ENCODE measurements around the gene CUL2. TPM values are rescaled to one million over a fixed set of nuclear protein-coding genes. Genes with fewer than 3 reads are reported as not detected.

CUL2 gene
- total RNA-seq, 1 donor from 2014 or later = 33.7 TPM

DNA sequence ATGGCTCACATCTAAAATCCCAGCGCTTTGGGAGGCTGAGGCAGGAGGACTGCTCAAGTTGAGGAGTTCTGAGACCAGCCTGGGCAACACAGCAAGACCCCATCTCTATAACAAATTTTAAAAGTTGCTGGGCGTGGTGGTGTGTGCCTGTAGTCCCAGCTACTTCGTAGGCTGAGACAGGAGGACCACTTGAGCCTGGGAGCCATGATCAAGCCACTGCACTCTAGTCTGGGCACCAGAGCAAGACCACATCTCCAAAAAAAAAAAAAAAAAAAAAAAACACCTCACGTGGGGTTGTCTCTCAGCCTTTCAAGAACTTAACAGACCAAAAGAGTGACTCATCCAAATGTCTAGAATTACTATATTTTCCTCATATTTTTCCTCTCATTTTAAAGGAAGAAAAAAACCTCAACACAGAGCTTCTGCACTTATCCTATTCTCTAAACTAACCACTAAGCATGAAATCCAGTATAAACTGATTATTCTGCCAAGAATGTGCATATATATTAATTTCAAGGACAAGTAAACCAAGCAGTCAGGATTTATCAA is 46.3 kb downstream of the CUL2 start:
- Mint-ChIP-seq H3K4me1 (peaks cover 12% of the 10 kb centered on the region), H3K27me3 (no peaks in the 10 kb centered on the region), H3K4me3 (no peak overlapping the region), H3K27ac (no peak overlapping the region), H3K36me3 (ENCODE audit: low read depth) (peaks cover 81% of the 10 kb centered on the region), H3K9me3 (no peaks in the 10 kb centered on the region)
- intact Hi-C loops (cut with micrococcal nuclease) = no loop called here
- ATAC-seq (ENCODE audit: low read depth) = no peak
- no peak for DNase-seq
- ChIA-PET CTCF (no interaction called here), POLR2A (interaction anchor here (0.7 kb wide), 1 partner anchor 49 kb away, joined by 7 read pairs; no protein-coding TSS in a partner anchor)
- TF ChIP-seq, protein P1, sequence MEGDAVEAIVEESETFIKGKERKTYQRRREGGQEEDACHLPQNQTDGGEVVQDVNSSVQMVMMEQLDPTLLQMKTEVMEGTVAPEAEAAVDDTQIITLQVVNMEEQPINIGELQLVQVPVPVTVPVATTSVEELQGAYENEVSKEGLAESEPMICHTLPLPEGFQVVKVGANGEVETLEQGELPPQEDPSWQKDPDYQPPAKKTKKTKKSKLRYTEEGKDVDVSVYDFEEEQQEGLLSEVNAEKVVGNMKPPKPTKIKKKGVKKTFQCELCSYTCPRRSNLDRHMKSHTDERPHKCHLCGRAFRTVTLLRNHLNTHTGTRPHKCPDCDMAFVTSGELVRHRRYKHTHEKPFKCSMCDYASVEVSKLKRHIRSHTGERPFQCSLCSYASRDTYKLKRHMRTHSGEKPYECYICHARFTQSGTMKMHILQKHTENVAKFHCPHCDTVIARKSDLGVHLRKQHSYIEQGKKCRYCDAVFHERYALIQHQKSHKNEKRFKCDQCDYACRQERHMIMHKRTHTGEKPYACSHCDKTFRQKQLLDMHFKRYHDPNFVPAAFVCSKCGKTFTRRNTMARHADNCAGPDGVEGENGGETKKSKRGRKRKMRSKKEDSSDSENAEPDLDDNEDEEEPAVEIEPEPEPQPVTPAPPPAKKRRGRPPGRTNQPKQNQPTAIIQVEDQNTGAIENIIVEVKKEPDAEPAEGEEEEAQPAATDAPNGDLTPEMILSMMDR (IDR thresholded peaks at IDR 0.05) = no peak

DNA sequence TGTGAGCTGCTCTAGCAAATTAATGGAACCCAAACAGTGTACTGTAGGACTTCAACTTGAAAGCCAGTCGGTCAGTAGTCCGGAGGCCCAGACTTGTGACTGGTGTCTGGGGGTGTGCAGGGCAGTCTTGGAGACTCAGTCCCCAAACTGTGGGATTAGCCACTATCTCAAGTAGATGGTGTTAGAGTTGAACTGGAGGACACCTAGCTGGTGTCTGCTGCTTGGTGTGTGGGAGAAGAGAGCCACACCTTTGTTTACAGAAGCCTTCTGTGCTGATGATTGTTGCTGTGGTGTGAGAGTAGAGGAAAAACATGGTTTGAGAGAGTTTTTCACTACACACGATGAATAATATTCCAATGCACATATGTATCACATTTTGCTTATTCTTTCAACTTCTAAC is 47.4 kb downstream of the CUL2 start:
- H3K36me3 Mint-ChIP-seq (ENCODE audit: low read depth) = peaks cover 74% of the 10 kb centered on the region
- H3K27me3 Mint-ChIP-seq = no peaks in the 10 kb centered on the region
- POLR2A ChIA-PET = no interaction called here
- H3K4me3 Mint-ChIP-seq = no peak overlapping the region
- H3K9me3 Mint-ChIP-seq = no peaks in the 10 kb centered on the region
- peaks cover 1% of the 10 kb centered on the region for H3K4me1 Mint-ChIP-seq
- CTCF ChIA-PET = no interaction called here
- intact Hi-C loops (cut with micrococcal nuclease) = no loop called here
- DNase-seq = no peak
- no peak for ATAC-seq (ENCODE audit: low read depth)
- TF ChIP-seq, protein P1 (IDR thresholded peaks at IDR 0.05) = no peak
- H3K27ac Mint-ChIP-seq = no peak overlapping the region

DNA sequence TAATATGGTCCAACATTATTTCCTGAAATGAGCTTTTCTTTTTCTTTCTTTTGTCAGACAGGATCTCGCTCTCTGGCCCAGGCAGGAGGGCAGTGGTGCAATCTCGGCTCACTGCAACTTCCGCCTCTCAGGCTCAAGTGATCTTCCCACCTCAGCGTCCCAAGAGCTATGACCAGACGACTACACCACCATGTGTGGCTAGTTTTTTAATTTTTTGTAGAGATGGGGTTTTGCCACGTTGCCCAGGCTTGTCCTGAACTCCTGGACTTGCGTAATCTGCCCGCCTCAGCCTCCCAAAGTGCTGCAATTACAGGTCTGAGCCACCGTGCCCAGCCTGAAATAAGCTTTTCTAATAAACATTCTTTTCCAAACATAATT is 48.6 kb downstream of the CUL2 start:
- TF ChIP-seq, protein P1 (IDR thresholded peaks at IDR 0.05) = no peak
- CTCF ChIA-PET = no interaction called here
- POLR2A ChIA-PET = no interaction called here
- Mint-ChIP-seq H3K9me3 (no peaks in the 10 kb centered on the region), H3K4me3 (no peak overlapping the region), H3K27ac (no peak overlapping the region), H3K27me3 (no peaks in the 10 kb centered on the region), H3K36me3 (ENCODE audit: low read depth) (peaks cover 74% of the 10 kb centered on the region), H3K4me1 (no peaks in the 10 kb centered on the region)
- DNase-seq (no peak), ATAC-seq (ENCODE audit: low read depth) (no peak)
- intact Hi-C loops (cut with micrococcal nuclease) = no loop called here

DNA sequence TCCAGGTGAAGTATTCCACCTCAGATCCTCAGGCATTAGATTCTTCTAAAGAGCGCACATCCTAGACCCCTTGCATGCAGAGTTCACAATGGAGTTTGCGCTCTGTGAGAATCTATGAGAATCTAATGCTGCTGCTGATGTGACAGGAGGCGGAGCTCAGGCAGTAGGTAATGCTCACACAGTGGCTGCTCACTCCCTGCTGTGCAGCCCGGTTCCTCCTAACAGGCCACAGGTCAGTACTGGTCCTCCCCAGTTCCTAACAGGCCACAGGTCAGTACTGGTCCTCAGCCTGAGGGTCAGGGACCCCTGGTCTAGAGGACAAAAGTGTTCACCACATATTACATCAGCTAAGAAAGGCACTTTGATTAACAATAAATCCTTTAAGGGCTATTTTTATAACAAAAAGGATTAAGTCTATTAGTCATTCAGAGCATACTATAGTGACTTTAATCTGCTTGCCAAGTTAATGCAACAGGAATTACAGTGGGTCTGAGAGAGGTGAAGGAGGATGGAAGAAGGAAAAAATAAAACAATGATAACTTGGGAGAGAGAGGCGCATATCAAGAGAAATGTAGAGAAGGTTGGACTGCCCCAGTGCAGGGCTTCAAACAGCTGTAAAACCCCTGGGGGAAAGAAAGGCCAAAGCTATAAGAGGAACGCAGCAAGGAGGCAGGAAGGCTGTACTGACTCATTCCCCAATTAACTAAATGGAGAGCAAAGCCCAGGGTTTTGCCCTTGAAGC is 49.2 kb downstream of the CUL2 start:
- H3K27me3 Mint-ChIP-seq = no peaks in the 10 kb centered on the region
- no peaks in the 10 kb centered on the region for H3K4me1 Mint-ChIP-seq
- ChIA-PET POLR2A (no interaction called here), CTCF (no interaction called here)
- DNase-seq (no peak), ATAC-seq (ENCODE audit: low read depth) (no peak)
- TF ChIP-seq, protein P1 (IDR thresholded peaks at IDR 0.05) = no peak
- no peaks in the 10 kb centered on the region for H3K9me3 Mint-ChIP-seq
- intact Hi-C loops (cut with micrococcal nuclease) = no loop called here
- no peak overlapping the region for H3K27ac Mint-ChIP-seq
- H3K36me3 Mint-ChIP-seq (ENCODE audit: low read depth) = peaks cover 74% of the 10 kb centered on the region
- H3K4me3 Mint-ChIP-seq = no peak overlapping the region

DNA sequence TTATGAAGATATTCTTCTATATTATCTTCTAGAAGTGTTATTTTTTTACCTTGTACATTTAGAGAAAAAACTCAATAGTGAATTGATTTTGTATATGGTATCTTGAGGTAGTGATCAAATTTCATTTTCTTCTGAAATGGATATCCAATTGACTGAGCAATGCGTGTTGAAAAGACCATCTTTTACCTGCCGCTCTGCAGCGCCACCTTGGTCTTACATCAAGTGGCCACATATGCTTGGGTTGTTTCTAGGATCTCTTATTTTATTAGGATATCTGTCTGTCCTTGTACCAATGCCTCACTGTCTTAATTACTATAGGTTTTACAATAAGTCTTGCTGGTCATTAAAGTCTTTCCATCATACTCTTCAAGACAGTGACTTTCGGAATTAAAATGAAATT is 53.0 kb downstream of the CUL2 start:
- Mint-ChIP-seq H3K9me3 (no peaks in the 10 kb centered on the region), H3K4me3 (no peak overlapping the region), H3K36me3 (ENCODE audit: low read depth) (peaks cover 72% of the 10 kb centered on the region), H3K27ac (no peak overlapping the region), H3K4me1 (no peaks in the 10 kb centered on the region), H3K27me3 (no peaks in the 10 kb centered on the region)
- intact Hi-C loops (cut with micrococcal nuclease) = no loop called here
- DNase-seq (no peak), ATAC-seq (ENCODE audit: low read depth) (no peak)
- TF ChIP-seq, protein P1 (IDR thresholded peaks at IDR 0.05) = no peak
- ChIA-PET CTCF (no interaction called here), POLR2A (interaction anchor here (0.6 kb wide), 1 partner anchor 49 kb away, joined by 6 read pairs; no protein-coding TSS in a partner anchor)

Measured in activated B cell treated with CpG ODN at 0.5 μM for 24 hours (primary cell).